Gastroesophageal sphincter (tissue), 3 donors: ENCODE results near the gene VKORC1L1.
"Not testable (repeated sequence)": the region's sequence is repeated elsewhere in the genome, so short reads cannot be mapped to it uniquely, and the experiment has no call there.

Experiments used
- CTCF ChIP-seq, 4 experiments: fragments of 200-600 bp in 2 of 4; fragments of 450-650 bp in 2 of 4; sonication (generic) in 1 of 4; IDR thresholded peaks; one replicate each; pipeline ENCODE4 v1.5.1; 2017 to 2019; ENCODE audit warnings: antibody characterized with exemption in 4 of 4, mild to moderate bottlenecking in 2 of 4, moderate library complexity in 2 of 4
- EP300 ChIP-seq: sonication (generic); formaldehyde crosslinking; IDR thresholded peaks from one replicate; pipeline ENCODE4 v1.6.1; 2017; ENCODE audit warnings: antibody characterized with exemption, mild to moderate bottlenecking
- POLR2A ChIP-seq, 2 donors: fragments of 450-650 bp; IDR thresholded peaks; one replicate each; pipeline ENCODE4 v1.6.1; 2017; ENCODE audit warnings: antibody characterized with exemption in 2 of 2, mild to moderate bottlenecking in 2 of 2, moderate library complexity in 1 of 2
- POLR2AphosphoS5 ChIP-seq: sonication (generic); formaldehyde crosslinking; IDR thresholded peaks from one replicate; pipeline ENCODE4 v1.6.1; 2017; ENCODE audit warnings: antibody characterized with exemption

DNA sequence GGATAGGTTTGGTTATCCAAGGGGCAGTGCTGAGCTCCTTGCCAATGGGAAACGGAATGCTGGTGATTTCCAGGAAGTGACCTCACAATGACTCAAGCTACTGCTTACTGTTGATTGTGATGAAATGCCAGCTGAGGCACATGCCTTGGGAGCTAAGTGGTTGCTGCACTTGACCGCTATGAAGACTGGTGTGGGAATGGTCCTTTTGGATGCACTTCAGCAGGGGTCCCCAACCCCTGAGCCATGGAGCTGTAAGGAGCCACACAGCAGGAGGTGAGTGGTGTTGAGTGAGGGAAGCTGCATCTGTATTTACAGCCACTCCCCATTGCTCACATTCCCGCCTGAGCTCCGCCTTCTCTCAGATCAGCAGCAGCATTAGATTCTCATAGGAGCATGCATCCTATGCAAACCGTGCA, 35.3 kb upstream of the VKORC1L1 start:
- not testable (repeated sequence) for TF ChIP-seq CTCF (IDR thresholded peaks at IDR 0.05); POLR2A (IDR thresholded peaks at IDR 0.05); EP300; POLR2AphosphoS5
